ENCODE results near the gene MCC. TPM values are rescaled to one million over a fixed set of nuclear protein-coding genes. Genes with fewer than 3 reads are reported as not detected.
A peak's percentile ranks its signal among the peaks of the same experiment; 100 is the strongest.

The MCC gene
- total RNA-seq, 1 donor from 2014 or later = 15.1 TPM

- Histone ChIP-seq H3K9ac (ENCODE audit: low read depth in 1 of 3, low read length in 3 of 3) (peak overlapping the region; percentile 86 to 94 (median 87)), H3K4me1 (ENCODE audit: control insufficient read depth in 3 of 3, insufficient read depth in 3 of 3, low read length in 3 of 3) (peaks cover 14 to 17% (median 14%) of the 10 kb centered on the region in 3 donors), H3K4me3 (ENCODE audit: low read length in 3 of 3) (peak overlapping the region; percentile 83 to 92 (median 89)), H3K27me3 (ENCODE audit: control insufficient read depth in 3 of 3, insufficient read depth in 3 of 3, low read length in 3 of 3) (no peaks in the 10 kb centered on the region), H3K36me3 (ENCODE audit: control insufficient read depth in 3 of 3, insufficient read depth in 3 of 3, low read length in 3 of 3) (no peaks in the 10 kb centered on the region), H3K9me3 (ENCODE audit: control insufficient read depth in 3 of 3, low read length in 3 of 3) (no peaks in the 10 kb centered on the region), H3K27ac (ENCODE audit: low read depth, low read length) (peak overlapping the region; percentile 69)
Observed at GRCh38 chr5:112975721-112976431, 512.4 kb downstream of the MCC start.

GRCh38 chr5:112974901-112975300 lies 513.4 kb downstream of the MCC start:
- H3K9ac ChIP-seq (ENCODE audit: low read depth in 1 of 3, low read length in 3 of 3) = no peak overlapping the region
- no peaks in the 10 kb centered on the region for H3K9me3 ChIP-seq (ENCODE audit: control insufficient read depth in 3 of 3, low read length in 3 of 3)
- H3K4me1 ChIP-seq (ENCODE audit: control insufficient read depth in 3 of 3, insufficient read depth in 3 of 3, low read length in 3 of 3) = peaks cover 10 to 17% (median 12%) of the 10 kb centered on the region in 3 donors
- H3K36me3 ChIP-seq (ENCODE audit: control insufficient read depth in 3 of 3, insufficient read depth in 3 of 3, low read length in 3 of 3) = no peaks in the 10 kb centered on the region
- no peak overlapping the region for H3K4me3 ChIP-seq (ENCODE audit: low read length in 3 of 3)
- no peaks in the 10 kb centered on the region for H3K27me3 ChIP-seq (ENCODE audit: control insufficient read depth in 3 of 3, insufficient read depth in 3 of 3, low read length in 3 of 3)
- H3K27ac ChIP-seq (ENCODE audit: low read depth, low read length) = no peak overlapping the region

- no peaks in the 10 kb centered on the region for H3K9me3 ChIP-seq (ENCODE audit: control insufficient read depth in 3 of 3, low read length in 3 of 3)
- H3K27me3 ChIP-seq (ENCODE audit: control insufficient read depth in 3 of 3, insufficient read depth in 3 of 3, low read length in 3 of 3) = no peaks in the 10 kb centered on the region
- H3K27ac ChIP-seq (ENCODE audit: low read depth, low read length) = no peak overlapping the region
- H3K36me3 ChIP-seq (ENCODE audit: control insufficient read depth in 3 of 3, insufficient read depth in 3 of 3, low read length in 3 of 3) = no peaks in the 10 kb centered on the region
- H3K9ac ChIP-seq (ENCODE audit: low read depth in 1 of 3, low read length in 3 of 3) = no peak overlapping the region
- H3K4me1 ChIP-seq (ENCODE audit: control insufficient read depth in 3 of 3, insufficient read depth in 3 of 3, low read length in 3 of 3) = peaks cover 5 to 12% (median 10%) of the 10 kb centered on the region in 3 donors
- no peak overlapping the region for H3K4me3 ChIP-seq (ENCODE audit: low read length in 3 of 3)
Observed at GRCh38 chr5:112973904-112974303, 514.3 kb downstream of the MCC start.

GRCh38 chr5:112973036-112973435 lies 515.2 kb downstream of the MCC start:
- Histone ChIP-seq H3K4me1 (ENCODE audit: control insufficient read depth in 3 of 3, insufficient read depth in 3 of 3, low read length in 3 of 3) (peaks cover 5 to 8% (median 8%) of the 10 kb centered on the region in 3 donors), H3K4me3 (ENCODE audit: low read length in 3 of 3) (no peak overlapping the region), H3K27me3 (ENCODE audit: control insufficient read depth in 3 of 3, insufficient read depth in 3 of 3, low read length in 3 of 3) (no peaks in the 10 kb centered on the region), H3K36me3 (ENCODE audit: control insufficient read depth in 3 of 3, insufficient read depth in 3 of 3, low read length in 3 of 3) (no peaks in the 10 kb centered on the region), H3K9me3 (ENCODE audit: control insufficient read depth in 3 of 3, low read length in 3 of 3) (no peaks in the 10 kb centered on the region), H3K9ac (ENCODE audit: low read depth in 1 of 3, low read length in 3 of 3) (no peak overlapping the region), H3K27ac (ENCODE audit: low read depth, low read length) (no peak overlapping the region)

Small RNA genes within 50 kb of the gene (small RNA-seq; reads per million reads assigned to genes)
- gene RNU4ATAC13P = not detected

Other genes with a start within 250 kb of the MCC start
- gene TSSK1B, start 53.5 kb downstream of the MCC start, total RNA-seq = not detected
- gene YTHDC2, start 25.2 kb upstream of the MCC start, total RNA-seq = 30.3 TPM